Neuronal stem cell (in vitro differentiated cells): Measurements from ENCODE around the gene SDC3.

Experiments used
- DNase-seq: peaks from one replicate; pipeline ENCODE4 v3.0.0-alpha.2; 2013; ENCODE audit warnings: low spot score
- H2AFZ ChIP-seq: one replicate; pipeline ENCODE4 v1.6.1; 2013; ENCODE audit warnings: mild to moderate bottlenecking, low read length, inconsistent platforms
- H2AK5ac ChIP-seq: 2 replicates; pipeline ENCODE4 v1.6.1; 2013; ENCODE audit warnings: low read depth, mild to moderate bottlenecking, inconsistent platforms, low read length, moderate library complexity, mixed read lengths
- H2BK120ac ChIP-seq: 2 replicates; pipeline ENCODE4 v1.6.1; 2013; ENCODE audit warnings: low read depth, mild to moderate bottlenecking, inconsistent platforms, low read length, moderate library complexity, mixed read lengths
- H2BK12ac ChIP-seq: one replicate; pipeline ENCODE4 v1.6.1; 2013; ENCODE audit warnings: low read length, inconsistent platforms
- H2BK15ac ChIP-seq: 2 replicates; pipeline ENCODE4 v1.6.1; 2013; ENCODE audit warnings: mild to moderate bottlenecking, low read length, inconsistent platforms, mixed read lengths
- H2BK5ac ChIP-seq: one replicate; pipeline ENCODE4 v1.6.1; 2013; ENCODE audit warnings: inconsistent platforms, mild to moderate bottlenecking, low read length, moderate library complexity
- H3K14ac ChIP-seq: one replicate; pipeline ENCODE4 v1.6.1; 2013; ENCODE audit warnings: low read length, inconsistent platforms
- H3K18ac ChIP-seq: 2 replicates; pipeline ENCODE4 v1.6.1; 2013; ENCODE audit warnings: low read length, inconsistent platforms
- H3K23ac ChIP-seq: 2 replicates; pipeline ENCODE4 v1.6.1; 2013; ENCODE audit warnings: low read depth, mild to moderate bottlenecking, mixed read lengths, low read length, inconsistent platforms; ENCODE audit not compliant: poor library complexity
- H3K27ac ChIP-seq: replicated peaks from 3 replicates; pipeline ENCODE4 v1.5.1; 2013; ENCODE audit warnings: low read length, inconsistent platforms
- H3K27me3 ChIP-seq, 3 experiments: 2 replicates each; pipeline ENCODE4 v1.6.1; 2013; ENCODE audit warnings: low read length in 3 of 3, mild to moderate bottlenecking in 2 of 3, inconsistent platforms in 1 of 3, low read depth in 1 of 3, mixed read lengths in 1 of 3, moderate library complexity in 1 of 3; ENCODE audit not compliant: control insufficient read depth in 3 of 3, insufficient read depth in 3 of 3
- H3K36me3 ChIP-seq, 2 donors: replicated peaks in 1 of 2; 2 replicates each; pipeline ENCODE4 v1.6.1; 2013; ENCODE audit warnings: low read length in 2 of 2; ENCODE audit not compliant: control insufficient read depth in 2 of 2, insufficient read depth in 2 of 2
- H3K4ac ChIP-seq: 2 replicates; pipeline ENCODE4 v1.6.1; 2013; ENCODE audit warnings: inconsistent platforms, mild to moderate bottlenecking, low read length, moderate library complexity
- H3K4me1 ChIP-seq, 2 donors: 1 replicate in 1 of 2; 2 replicates in 1 of 2; pipeline ENCODE4 v1.6.1; 2013; ENCODE audit warnings: low read length in 2 of 2, low read depth in 1 of 2; ENCODE audit not compliant: control insufficient read depth in 2 of 2, insufficient read depth in 1 of 2
- H3K4me2 ChIP-seq: one replicate; pipeline ENCODE4 v1.6.1; 2013; ENCODE audit warnings: mild to moderate bottlenecking, low read length, inconsistent platforms; ENCODE audit not compliant: insufficient read depth, poor library complexity, severe bottlenecking
- H3K4me3 ChIP-seq, 2 donors: 2 replicates each; pipeline ENCODE4 v1.5.1; 2013; ENCODE audit warnings: low read length in 2 of 2, mild to moderate bottlenecking in 2 of 2, inconsistent platforms in 1 of 2, moderate library complexity in 1 of 2
- H3K79me1 ChIP-seq: one replicate; pipeline ENCODE4 v1.6.1; 2013; ENCODE audit warnings: low read depth, mild to moderate bottlenecking, inconsistent platforms, low read length, moderate library complexity
- H3K9ac ChIP-seq: one replicate; pipeline ENCODE4 v1.6.1; 2013; ENCODE audit warnings: mild to moderate bottlenecking, low read depth, low read length, inconsistent platforms; ENCODE audit not compliant: poor library complexity
- H3K9me3 ChIP-seq, 2 donors: replicated peaks in 1 of 2; 2 replicates each; pipeline versions ENCODE3 to v1.6.1; 2013; ENCODE audit warnings: low read length in 2 of 2, mild to moderate bottlenecking in 2 of 2, inconsistent platforms in 1 of 2, low read depth in 1 of 2, mixed read lengths in 1 of 2, moderate library complexity in 1 of 2; ENCODE audit not compliant: control insufficient read depth in 2 of 2, insufficient read depth in 1 of 2
- H4K8ac ChIP-seq: one replicate; pipeline ENCODE4 v1.6.1; 2013; ENCODE audit warnings: low read depth, mild to moderate bottlenecking, inconsistent platforms, low read length, moderate library complexity
- H4K91ac ChIP-seq: one replicate; pipeline ENCODE4 v1.6.1; 2013; ENCODE audit warnings: low read length, low read depth, mild to moderate bottlenecking, inconsistent platforms; ENCODE audit not compliant: poor library complexity
- WGBS, 2 donors: extraction: QIAGEN DNeasy Blood & Tissue Kit; methylation state at CpG; one replicate each; pipeline ENCODE4 v1.1.7; 2013; ENCODE audit warnings: missing lambda C conversion rate in 2 of 2, mixed read lengths in 1 of 2; ENCODE audit not compliant: insufficient read length in 2 of 2, insufficient replicate concordance in 1 of 2; ENCODE audit errors: extremely low coverage in 2 of 2; 5-methylcytosine and 5-hydroxymethylcytosine counted together

Gene SDC3

GRCh38 chr1:30893776-30894507 lies 14.6 kb downstream of the SDC3 start:
- WGBS, 2 donors, result 100% methylated on average over 4 of the region's 9 CpGs; no CpG with 5 or more reads in 1 of the 2 donors
- no peak overlapping the region for H2BK15ac ChIP-seq
- H4K8ac ChIP-seq, result no peak overlapping the region
- H3K4me2 ChIP-seq, result no peak overlapping the region
- no peaks in the 10 kb centered on the region for H3K9me3 ChIP-seq
- peak overlapping the region in 1 of 2 donors; percentile 1 for H3K4me3 ChIP-seq
- peaks cover 13% of the 10 kb centered on the region for H3K79me1 ChIP-seq
- H4K91ac ChIP-seq, result peak overlapping the region; percentile 2
- DNase-seq, result peak; percentile 58
- no peaks in the 10 kb centered on the region for H3K27me3 ChIP-seq
- H2BK12ac ChIP-seq, result no peak overlapping the region
- H2BK5ac ChIP-seq, result no peak overlapping the region
- no peak overlapping the region for H2BK120ac ChIP-seq
- H3K9ac ChIP-seq, result peak overlapping the region; percentile 32
- H3K14ac ChIP-seq, result no peak overlapping the region
- no peak overlapping the region for H2AFZ ChIP-seq
- H3K23ac ChIP-seq, result no peak overlapping the region
- peaks cover 0 to 12% of the 10 kb centered on the region in 2 donors for H3K36me3 ChIP-seq
- H2AK5ac ChIP-seq, result no peak overlapping the region
- peaks cover 32 to 39% of the 10 kb centered on the region in 2 donors for H3K4me1 ChIP-seq
- H3K27ac ChIP-seq, result peak overlapping the region; percentile 74
- no peak overlapping the region for H3K4ac ChIP-seq
- H3K18ac ChIP-seq, result peak overlapping the region; percentile 0

DNA sequence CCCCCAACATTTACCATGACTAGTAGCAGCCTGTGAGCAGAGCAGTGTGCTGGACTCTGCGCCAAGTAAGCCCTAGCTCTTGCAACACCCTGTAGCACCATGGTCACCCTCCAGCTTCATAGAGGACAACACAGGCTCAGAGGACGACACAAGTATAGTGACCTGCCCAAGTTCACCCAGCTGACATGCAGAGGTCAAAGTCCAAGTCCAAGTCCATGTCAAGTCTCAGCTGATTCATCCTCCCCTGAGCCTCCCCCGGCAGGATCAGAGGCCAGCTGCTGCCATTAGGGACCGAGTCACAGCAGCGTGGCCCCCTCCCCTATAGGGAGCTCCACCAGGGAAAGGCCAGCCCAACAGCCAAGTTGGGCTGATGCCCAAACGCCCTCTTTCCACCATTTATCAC lies 15.9 kb downstream of the SDC3 start:
- no peaks in the 10 kb centered on the region for H3K9me3 ChIP-seq
- H3K36me3 ChIP-seq, result peaks cover 0 to 9% of the 10 kb centered on the region in 2 donors
- DNase-seq, result no peak
- H2BK15ac ChIP-seq, result no peak overlapping the region
- no peak overlapping the region for H3K4ac ChIP-seq
- peaks cover 12% of the 10 kb centered on the region for H3K79me1 ChIP-seq
- H3K18ac ChIP-seq, result peak overlapping the region; percentile 81
- H4K8ac ChIP-seq, result no peak overlapping the region
- H3K27me3 ChIP-seq, result no peaks in the 10 kb centered on the region
- H3K4me3 ChIP-seq, result peak overlapping the region in 1 of 2 donors; percentile 12
- H3K4me1 ChIP-seq, result peaks cover 44 to 52% of the 10 kb centered on the region in 2 donors
- H2AK5ac ChIP-seq, result no peak overlapping the region
- H3K4me2 ChIP-seq, result no peak overlapping the region
- peak overlapping the region; percentile 45 for H2BK5ac ChIP-seq
- H2BK12ac ChIP-seq, result no peak overlapping the region
- H2AFZ ChIP-seq, result no peak overlapping the region
- WGBS, 2 donors, result no CpG with 5 or more reads among the region's 6 CpGs
- no peak overlapping the region for H3K27ac ChIP-seq
- no peak overlapping the region for H2BK120ac ChIP-seq
- H3K23ac ChIP-seq, result peak overlapping the region; percentile 10
- no peak overlapping the region for H3K14ac ChIP-seq
- peak overlapping the region; percentile 51 for H3K9ac ChIP-seq
- no peak overlapping the region for H4K91ac ChIP-seq

DNA sequence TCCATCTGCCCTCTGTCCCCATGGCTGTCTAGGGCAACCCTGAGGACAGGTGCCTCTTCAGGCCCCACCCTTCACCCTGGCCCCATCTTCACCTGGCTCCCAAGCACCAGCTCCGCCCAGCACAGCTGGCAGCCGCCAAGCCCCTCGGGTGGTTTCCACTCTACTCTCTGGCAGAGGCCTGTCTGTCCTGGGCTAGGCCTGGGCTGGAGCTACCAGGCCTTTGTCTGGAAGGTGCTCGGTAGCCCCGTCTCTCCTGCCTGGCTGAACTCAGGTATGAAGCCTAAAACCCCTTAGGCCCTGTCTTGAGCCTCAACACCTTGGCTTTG lies 17.4 kb downstream of the SDC3 start:
- no CpG with 5 or more reads among the region's 5 CpGs for WGBS, 2 donors
- H4K91ac ChIP-seq, result no peak overlapping the region
- peak overlapping the region; percentile 16 for H2AK5ac ChIP-seq
- H3K4ac ChIP-seq, result no peak overlapping the region
- no peak overlapping the region for H2BK12ac ChIP-seq
- peaks cover 41 to 55% of the 10 kb centered on the region in 2 donors for H3K4me1 ChIP-seq
- no peak overlapping the region for H3K4me2 ChIP-seq
- H3K79me1 ChIP-seq, result peaks cover 12% of the 10 kb centered on the region
- no peaks in the 10 kb centered on the region for H3K9me3 ChIP-seq
- no peak overlapping the region for H2BK15ac ChIP-seq
- H3K27me3 ChIP-seq, result no peaks in the 10 kb centered on the region
- no peak overlapping the region for H2AFZ ChIP-seq
- DNase-seq, result no peak
- peak overlapping the region; percentile 23 for H3K18ac ChIP-seq
- peak overlapping the region; percentile 17 for H2BK120ac ChIP-seq
- H3K36me3 ChIP-seq, result peaks cover 0 to 17% of the 10 kb centered on the region in 2 donors
- no peak overlapping the region for H3K23ac ChIP-seq
- peak overlapping the region; percentile 7 for H3K9ac ChIP-seq
- H4K8ac ChIP-seq, result no peak overlapping the region
- H3K14ac ChIP-seq, result no peak overlapping the region
- H3K4me3 ChIP-seq, result no peak overlapping the region
- H2BK5ac ChIP-seq, result no peak overlapping the region
- no peak overlapping the region for H3K27ac ChIP-seq

DNA sequence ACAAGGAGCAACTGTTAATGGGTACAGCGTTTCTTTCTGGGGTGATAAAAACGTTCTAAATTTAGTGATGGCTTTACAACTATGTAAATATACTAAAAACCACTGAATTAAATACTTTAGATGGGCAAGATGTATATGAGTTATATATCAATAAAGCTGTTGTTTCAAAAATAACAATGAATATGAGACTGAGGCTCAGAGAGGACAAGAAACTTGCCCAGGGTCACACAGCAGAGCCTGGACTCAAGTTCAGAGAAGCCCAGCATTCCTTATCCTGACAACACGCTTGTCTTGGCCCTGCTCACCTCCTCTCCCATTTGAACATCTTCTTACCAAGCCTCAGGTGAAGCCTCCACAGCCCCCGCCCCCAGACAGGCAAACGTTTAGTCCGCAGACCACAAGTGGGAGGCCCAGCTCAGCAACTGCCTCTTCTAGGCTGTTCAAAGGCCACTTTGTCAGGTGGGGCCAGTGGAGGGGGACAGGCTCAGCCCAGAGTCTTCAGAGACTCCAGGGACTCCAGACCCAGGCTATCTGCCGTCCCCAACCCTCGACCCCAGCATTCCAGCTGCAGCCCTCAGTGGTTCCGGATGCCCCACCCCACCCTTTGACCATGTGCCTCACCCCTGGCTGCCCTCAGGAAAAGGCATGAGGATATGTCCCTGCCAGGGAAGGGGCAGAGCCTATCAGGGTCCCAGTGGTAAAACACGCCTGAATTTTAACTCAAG lies 17.9 kb downstream of the SDC3 start:
- Histone ChIP-seq H3K18ac (peak overlapping the region; percentile 40), H3K27ac (no peak overlapping the region), H3K9me3 (no peaks in the 10 kb centered on the region), H4K91ac (no peak overlapping the region), H3K4me3 (no peak overlapping the region), H3K9ac (peak overlapping the region; percentile 7), H3K79me1 (peaks cover 12% of the 10 kb centered on the region), H2BK15ac (no peak overlapping the region), H2BK5ac (no peak overlapping the region), H4K8ac (no peak overlapping the region), H3K27me3 (no peaks in the 10 kb centered on the region), H3K4me1 (peaks cover 36 to 55% of the 10 kb centered on the region in 2 donors), H3K36me3 (peaks cover 0 to 17% of the 10 kb centered on the region in 2 donors), H2AFZ (no peak overlapping the region), H3K4me2 (no peak overlapping the region), H3K4ac (no peak overlapping the region), H2BK120ac (peak overlapping the region; percentile 17), H3K14ac (no peak overlapping the region), H3K23ac (no peak overlapping the region), H2AK5ac (peak overlapping the region; percentile 16), H2BK12ac (no peak overlapping the region)
- no CpG with 5 or more reads among the region's 10 CpGs for WGBS, 2 donors
- DNase-seq, result no peak
